HG03432 (cell line): ENCODE data around the gene SLC30A5.
A peak's percentile ranks its signal among the peaks of the same experiment; 100 is the strongest.
"Not testable (repeated sequence)": the region's sequence is repeated elsewhere in the genome, so short reads cannot be mapped to it uniquely, and the experiment has no call there.

Experiments
- ATAC-seq: cut with Tn5 transposase; IDR thresholded peaks from one replicate; pipeline ENCODE4 v1.9.1; 2021; ENCODE audit warnings: mild to moderate bottlenecking, moderate library complexity; ENCODE audit not compliant: unreplicated experiment

The SLC30A5 gene

DNA sequence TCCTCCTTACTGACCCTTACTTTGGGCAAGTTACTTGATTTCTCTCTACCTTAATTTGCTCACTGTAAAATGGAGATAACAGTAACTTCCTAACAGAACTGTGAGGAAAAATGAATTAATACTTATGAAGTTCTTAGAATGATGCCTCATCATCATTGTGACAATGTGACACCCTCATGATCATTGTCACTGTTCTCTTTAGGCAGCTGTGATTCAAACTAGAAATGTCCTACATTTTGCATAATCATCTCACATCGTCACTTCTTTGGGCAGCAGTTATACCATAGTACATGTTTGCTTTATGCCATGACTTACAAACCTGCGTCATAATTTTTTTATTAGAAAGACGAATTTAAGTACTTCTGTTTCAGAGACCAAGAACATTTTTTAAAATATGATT is 9.7 kb downstream of the SLC30A5 start:
- no peak for ATAC-seq

GRCh38 chr5:69105996-69106906 is 12.4 kb downstream of the SLC30A5 start:
- ATAC-seq, result peak; percentile 92

GRCh38 chr5:69108367-69108766 is 14.6 kb downstream of the SLC30A5 start:
- not testable (repeated sequence) for ATAC-seq

- no peak for ATAC-seq
Measured at GRCh38 chr5:69113851-69114250, 20.0 kb downstream of the SLC30A5 start.

GRCh38 chr5:69115526-69115925 is 21.7 kb downstream of the SLC30A5 start:
- ATAC-seq, result no peak

DNA sequence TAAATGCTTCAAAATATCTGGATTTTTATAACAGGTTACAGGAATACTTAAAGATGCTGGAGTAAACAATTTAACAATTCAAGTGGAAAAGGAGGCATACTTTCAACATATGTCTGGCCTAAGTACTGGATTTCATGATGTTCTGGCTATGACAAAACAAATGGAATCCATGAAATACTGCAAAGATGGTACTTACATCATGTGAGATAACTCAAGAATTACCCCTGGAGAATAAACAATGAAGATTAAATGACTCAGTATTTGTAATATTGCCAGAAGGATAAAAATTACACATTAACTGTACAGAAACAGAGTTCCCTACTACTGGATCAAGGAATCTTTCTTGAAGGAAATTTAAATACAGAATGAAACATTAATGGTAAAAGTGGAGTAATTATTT is 35.6 kb downstream of the SLC30A5 start:
- ATAC-seq, result no peak

GRCh38 chr5:69130241-69130640 is 36.4 kb downstream of the SLC30A5 start:
- ATAC-seq, result no peak

- no peak for ATAC-seq
Measured at GRCh38 chr5:69131304-69131703, 37.5 kb downstream of the SLC30A5 start.

DNA sequence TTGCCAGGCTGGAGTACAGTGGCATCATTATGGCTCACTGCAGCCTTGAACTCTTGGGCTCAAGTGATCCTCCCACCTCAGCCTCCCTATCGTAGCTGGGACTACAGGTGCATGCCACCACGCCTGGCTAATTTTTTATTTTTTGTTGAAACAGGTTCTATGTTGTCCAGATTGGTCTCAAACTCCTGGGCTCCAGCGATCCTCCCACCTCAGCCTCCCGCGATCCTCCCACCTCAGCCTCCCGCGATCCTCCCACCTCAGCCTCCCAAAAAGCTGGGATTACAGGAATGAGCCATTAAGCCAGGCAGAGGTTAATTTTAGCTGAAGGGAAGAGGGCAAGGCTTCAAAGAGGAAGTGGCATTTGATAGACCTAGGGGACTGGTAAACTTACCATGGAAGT is 40.3 kb downstream of the SLC30A5 start:
- no peak for ATAC-seq

DNA sequence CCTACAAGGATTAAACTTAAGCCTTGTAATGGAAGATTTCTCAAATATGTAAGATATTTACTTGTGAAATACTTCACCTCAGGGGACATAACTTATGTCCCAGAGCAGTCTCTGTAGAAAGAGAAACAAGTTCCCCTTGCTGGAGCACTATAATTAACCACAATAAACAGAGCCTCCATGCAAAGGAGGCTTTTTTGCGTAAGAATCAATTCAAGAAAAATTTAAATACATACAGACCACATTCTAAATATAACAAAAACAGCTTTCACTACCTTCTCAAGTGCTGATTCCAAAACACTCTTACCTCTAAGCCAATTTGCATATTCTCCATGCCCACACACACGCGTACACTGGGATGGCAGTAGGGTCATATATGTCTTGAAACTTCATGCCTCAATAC is 42.5 kb downstream of the SLC30A5 start:
- peak; percentile 96 for ATAC-seq

- not testable (repeated sequence) for ATAC-seq
Measured at GRCh38 chr5:69137208-69137607, 43.4 kb downstream of the SLC30A5 start.

GRCh38 chr5:69137807-69138206 is 44.0 kb downstream of the SLC30A5 start:
- ATAC-seq, result no peak

- no peak for ATAC-seq
Measured at GRCh38 chr5:69138766-69139165, 45.0 kb downstream of the SLC30A5 start.

DNA sequence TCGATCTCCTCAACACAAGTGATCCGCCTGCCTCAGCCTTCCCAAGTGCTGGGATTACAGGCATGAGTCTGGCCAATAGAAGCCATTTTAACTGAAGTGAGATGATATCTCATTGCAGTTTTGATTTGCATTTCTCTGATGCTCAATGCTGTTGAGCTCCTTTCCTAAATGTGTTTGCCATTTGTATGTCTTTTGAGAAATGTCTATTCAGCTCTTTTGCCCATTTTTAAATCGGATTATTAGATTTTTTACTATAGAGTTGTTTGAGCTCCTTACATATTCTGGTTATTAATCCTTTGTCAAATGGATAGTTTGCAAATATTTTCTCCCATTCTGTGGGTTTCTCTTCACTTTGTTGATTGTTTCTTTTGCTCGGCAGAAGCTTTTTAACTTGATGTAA is 46.4 kb downstream of the SLC30A5 start:
- not testable (repeated sequence) for ATAC-seq

DNA sequence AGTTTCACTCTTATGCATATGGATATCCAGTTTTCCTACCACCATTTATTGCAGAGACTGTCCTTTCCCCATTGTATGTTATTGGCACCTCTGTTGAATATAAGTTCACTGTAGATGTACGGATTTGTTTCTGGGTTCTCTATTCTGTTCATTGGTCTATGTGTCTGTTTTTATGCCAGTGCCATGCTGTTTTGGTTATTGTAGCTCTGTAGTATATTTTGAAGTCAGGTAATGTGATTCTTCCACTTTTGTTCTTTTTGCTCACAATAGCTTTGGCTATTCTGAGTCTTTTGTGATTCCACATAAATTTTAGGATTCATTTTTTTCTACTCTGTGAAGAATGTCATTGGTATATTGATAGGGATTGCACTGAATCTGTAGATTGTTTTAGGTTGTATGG is 47.0 kb downstream of the SLC30A5 start:
- ATAC-seq, result no peak

- ATAC-seq, result not testable (repeated sequence)
Measured at GRCh38 chr5:69148576-69148975, 54.8 kb downstream of the SLC30A5 start.

DNA sequence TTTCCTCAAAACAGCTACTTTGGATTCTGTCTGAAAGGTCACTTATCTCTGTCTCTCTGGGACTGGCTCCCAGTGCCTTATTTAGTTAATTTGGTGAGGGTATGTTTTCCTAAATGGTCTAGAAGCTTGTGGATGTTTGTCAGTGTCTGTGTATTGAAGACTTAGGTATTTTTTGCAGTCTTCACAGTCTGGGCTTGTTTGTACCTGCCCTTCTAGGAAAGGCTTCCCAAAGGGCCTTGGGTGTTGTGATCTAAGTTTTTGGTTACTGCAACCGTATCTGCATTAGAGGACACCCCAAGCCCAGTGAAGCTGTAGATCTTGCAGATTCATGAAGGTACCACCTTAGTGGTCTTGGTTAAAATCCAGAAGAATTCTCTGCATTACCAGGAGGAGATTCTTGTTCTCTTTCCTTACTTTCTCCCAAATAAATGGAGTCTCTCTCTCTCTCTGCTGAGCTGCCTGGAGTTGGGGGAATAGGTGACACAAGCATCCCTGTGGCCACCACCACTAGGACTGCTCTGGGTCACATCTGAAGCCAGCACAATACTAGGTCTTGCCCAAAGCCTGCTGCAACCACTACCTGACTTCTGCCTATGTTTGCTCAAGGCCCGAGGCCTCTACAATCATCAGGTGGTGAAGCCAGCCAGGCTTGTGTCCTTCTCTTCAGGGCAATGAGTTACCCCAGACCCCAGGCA is 55.3 kb downstream of the SLC30A5 start:
- ATAC-seq, result no peak

GRCh38 chr5:69149676-69150010 is 55.8 kb downstream of the SLC30A5 start:
- ATAC-seq, result no peak

DNA sequence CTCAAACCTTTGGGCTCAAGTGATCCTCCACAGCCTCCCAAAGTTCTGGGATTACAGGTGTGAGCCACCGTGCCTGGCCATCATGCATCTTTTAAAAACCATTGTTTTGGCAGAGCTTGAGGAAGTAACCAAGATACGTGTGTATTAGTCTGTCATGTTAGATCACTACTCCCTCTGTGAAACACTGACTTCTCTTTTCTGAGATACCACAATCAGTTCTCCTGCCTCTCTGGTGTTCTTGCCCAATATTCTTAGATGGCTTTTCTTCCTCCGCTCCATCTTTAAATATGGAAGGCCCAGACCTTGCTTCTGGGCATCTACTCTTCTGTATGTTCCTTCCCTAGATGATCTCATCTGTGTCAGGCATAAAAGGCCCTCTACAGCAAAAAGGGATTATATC is 58.9 kb downstream of the SLC30A5 start:
- no peak for ATAC-seq

DNA sequence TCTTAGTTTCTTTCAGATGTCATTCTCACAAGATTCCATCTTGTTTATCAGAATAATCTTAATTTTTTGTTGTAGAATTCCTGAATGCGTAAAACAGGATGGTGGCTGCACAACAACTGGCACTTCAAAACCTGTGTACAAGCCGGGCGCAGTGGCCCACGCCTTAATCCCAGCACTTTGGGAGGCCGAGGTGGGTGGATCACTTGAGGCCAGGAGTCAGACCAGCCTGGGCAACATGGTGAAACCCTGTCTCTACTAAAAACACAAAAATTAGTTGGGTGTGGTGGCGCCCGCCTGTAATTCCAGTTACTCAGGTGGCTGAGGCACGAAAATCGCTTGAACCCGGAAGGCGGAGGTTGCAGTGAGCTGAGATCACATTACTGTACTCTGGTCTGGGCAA is 62.6 kb downstream of the SLC30A5 start:
- no peak for ATAC-seq

DNA sequence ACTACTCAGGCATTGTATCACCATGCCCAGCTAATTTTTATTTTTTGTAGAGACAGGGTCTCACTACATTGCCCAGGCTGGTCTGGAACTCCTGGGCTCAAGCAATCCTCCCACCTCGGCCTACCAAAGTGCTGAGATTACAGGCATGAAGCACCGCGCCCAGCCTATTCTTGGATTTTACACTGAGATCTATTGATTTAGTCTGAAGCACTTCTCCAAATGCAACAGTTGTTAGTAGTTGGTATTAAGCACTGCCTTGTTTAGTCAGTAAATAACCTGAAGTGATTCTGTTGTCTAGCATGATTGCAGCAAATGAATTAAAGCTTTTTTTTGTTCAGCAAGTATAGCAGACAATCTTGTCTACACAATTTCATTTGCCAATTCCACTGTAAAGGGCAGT is 64.2 kb downstream of the SLC30A5 start:
- no peak for ATAC-seq

- no peak for ATAC-seq
Measured at GRCh38 chr5:69160651-69161050, 66.8 kb downstream of the SLC30A5 start.
